ENCODE measurements around the gene SERPINI1. TPM values are rescaled to one million over a fixed set of nuclear protein-coding genes. Genes with fewer than 3 reads are reported as not detected.

Gene SERPINI1
- total and polyA plus RNA-seq, 4 donors: 8.9 to 13.8 (median 12.7) TPM

DNA sequence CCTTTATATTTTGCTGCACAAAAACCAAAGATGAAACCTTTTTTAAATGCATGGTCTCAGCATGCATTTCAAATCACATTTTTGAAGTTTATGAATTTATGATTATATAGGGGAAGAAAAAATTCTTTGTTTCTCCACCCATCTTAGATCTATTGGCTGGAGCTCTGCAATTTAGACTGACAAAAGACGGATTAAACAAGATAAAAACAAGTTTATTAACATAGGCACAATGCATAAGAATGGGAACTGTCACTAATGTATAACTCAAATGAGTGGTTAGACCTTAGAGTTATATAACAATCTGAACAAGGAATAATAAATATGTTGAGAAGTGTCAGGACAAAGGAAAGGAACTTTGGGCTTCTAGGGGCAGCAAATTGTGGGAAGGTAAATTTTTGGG is 132.5 kb downstream of the SERPINI1 start:
- ATAC-seq (ENCODE audit: low FRiP score) (no peak), DNase-seq (no peak)
- 74 to 80% methylated on average over 1 of the region's 1 CpG for WGBS, 2 donors

DNA sequence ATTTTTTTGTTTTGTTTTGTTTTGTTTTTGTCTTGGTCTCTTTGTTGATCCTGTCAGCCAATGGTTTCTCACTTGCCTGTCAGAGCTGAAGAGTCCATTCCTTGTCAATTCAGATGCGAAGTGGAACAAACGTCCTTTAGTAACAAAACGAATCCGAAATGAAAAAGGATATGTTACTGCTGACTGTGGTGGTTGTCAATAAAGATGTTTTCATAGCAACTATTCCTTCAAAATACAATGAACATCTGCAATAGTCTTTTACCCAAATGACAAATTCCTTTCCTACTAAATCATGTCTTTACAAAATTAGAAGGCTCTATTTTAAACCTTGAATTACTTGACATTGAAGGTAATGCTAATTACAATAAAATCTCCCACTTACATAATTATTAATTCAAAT is 134.7 kb downstream of the SERPINI1 start:
- Histone ChIP-seq H3K27me3 (ENCODE audit: control insufficient read depth in 1 of 2, insufficient read depth in 2 of 2, low read length in 1 of 2) (no peaks in the 10 kb centered on the region), H3K9me3 (ENCODE audit: control insufficient read depth, low read length) (no peaks in the 10 kb centered on the region), H3K4me1 (ENCODE audit: control insufficient read depth in 1 of 2, insufficient read depth in 2 of 2, low read length in 2 of 2) (no peaks in the 10 kb centered on the region), H3K27ac (ENCODE audit: low read depth in 1 of 2, low read length in 2 of 2) (no peak overlapping the region), H3K4me3 (ENCODE audit: low read length in 2 of 2) (no peak overlapping the region), H3K36me3 (ENCODE audit: control insufficient read depth in 1 of 2, insufficient read depth in 2 of 2, low read length in 1 of 2) (no peaks in the 10 kb centered on the region)
- 78% methylated on average over 4 of the region's 4 CpGs for WGBS, 2 donors
- ATAC-seq (ENCODE audit: low FRiP score) (no peak), DNase-seq (no peak)
- intact Hi-C loops (cut with DNase I): loop anchor here in 1 of 2 donors (10.0 kb wide), 1 partner anchor 55 kb away; no protein-coding TSS in a partner anchor

More for the DNA sequence above, 132.5 kb downstream of the SERPINI1 start:
- Histone ChIP-seq H3K4me3 (ENCODE audit: low read length in 2 of 2) (no peak overlapping the region), H3K27ac (ENCODE audit: low read depth in 1 of 2, low read length in 2 of 2) (no peak overlapping the region), H3K4me1 (ENCODE audit: control insufficient read depth in 1 of 2, insufficient read depth in 2 of 2, low read length in 2 of 2) (no peaks in the 10 kb centered on the region), H3K27me3 (ENCODE audit: control insufficient read depth in 1 of 2, insufficient read depth in 2 of 2, low read length in 1 of 2) (no peaks in the 10 kb centered on the region), H3K36me3 (ENCODE audit: control insufficient read depth in 1 of 2, insufficient read depth in 2 of 2, low read length in 1 of 2) (no peaks in the 10 kb centered on the region), H3K9me3 (ENCODE audit: control insufficient read depth, low read length) (no peaks in the 10 kb centered on the region)
- intact Hi-C loops (cut with DNase I): no loop called here

DNA sequence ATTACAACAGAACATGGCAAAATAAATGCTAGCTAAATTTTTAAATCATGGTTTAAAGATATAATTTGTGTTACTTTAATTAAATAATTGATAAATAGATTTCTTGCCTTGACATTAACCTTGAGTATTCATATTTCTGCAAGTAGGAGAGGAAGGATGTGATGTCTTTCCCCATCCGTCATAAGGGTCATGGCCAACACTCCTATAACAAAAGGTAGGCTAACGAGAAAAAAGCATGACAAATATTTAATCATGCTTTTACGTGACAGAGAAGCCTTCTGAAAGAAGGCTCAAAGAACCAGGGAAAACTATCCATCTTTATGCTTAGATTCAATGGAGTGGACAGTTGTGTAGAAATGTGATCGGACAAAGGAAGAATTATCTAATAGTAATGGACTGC is 135.2 kb downstream of the SERPINI1 start:
- no peak overlapping the region for H3K4me3 ChIP-seq (ENCODE audit: low read length in 2 of 2)
- no peak for ATAC-seq (ENCODE audit: low FRiP score)

DNA sequence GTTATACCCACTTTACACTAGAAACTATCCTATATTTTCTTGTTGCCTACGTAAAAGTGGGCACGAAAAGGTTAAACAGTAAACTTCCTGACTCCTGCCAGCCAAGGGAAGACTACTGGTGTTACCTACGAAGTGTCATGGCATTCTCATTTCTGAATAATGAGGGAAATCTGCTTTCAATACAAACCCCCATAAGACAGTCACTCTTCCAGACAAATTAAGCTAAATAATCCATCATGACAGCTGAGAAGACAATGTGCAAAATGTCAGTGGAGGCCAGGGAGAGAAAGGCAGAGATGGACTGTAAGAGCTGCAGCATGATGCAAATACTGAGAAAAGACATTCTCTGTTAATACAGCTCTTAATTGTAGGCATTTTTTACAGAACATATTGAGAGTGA is 136.5 kb downstream of the SERPINI1 start:
- no peaks in the 10 kb centered on the region for H3K9me3 ChIP-seq (ENCODE audit: control insufficient read depth, low read length)
- 73 to 96% methylated on average over 3 of the region's 3 CpGs for WGBS, 2 donors
- no peaks in the 10 kb centered on the region for H3K4me1 ChIP-seq (ENCODE audit: control insufficient read depth in 1 of 2, insufficient read depth in 2 of 2, low read length in 2 of 2)
- intact Hi-C loops (cut with DNase I): loop anchor here in 1 of 2 donors (10.0 kb wide), 1 partner anchor 57 kb away; no protein-coding TSS in a partner anchor
- no peak overlapping the region for H3K27ac ChIP-seq (ENCODE audit: low read depth in 1 of 2, low read length in 2 of 2)
- no peak overlapping the region for H3K4me3 ChIP-seq (ENCODE audit: low read length in 2 of 2)
- H3K27me3 ChIP-seq (ENCODE audit: control insufficient read depth in 1 of 2, insufficient read depth in 2 of 2, low read length in 1 of 2): no peaks in the 10 kb centered on the region
- no peak for ATAC-seq (ENCODE audit: low FRiP score)
- no peak for DNase-seq
- no peaks in the 10 kb centered on the region for H3K36me3 ChIP-seq (ENCODE audit: control insufficient read depth in 1 of 2, insufficient read depth in 2 of 2, low read length in 1 of 2)

More for the DNA sequence above, 135.2 kb downstream of the SERPINI1 start:
- no peak for DNase-seq
- intact Hi-C loops (cut with DNase I): loop anchor here in 1 of 2 donors (10.0 kb wide), 1 partner anchor 56 kb away; no protein-coding TSS in a partner anchor
- Histone ChIP-seq H3K27me3 (ENCODE audit: control insufficient read depth in 1 of 2, insufficient read depth in 2 of 2, low read length in 1 of 2) (no peaks in the 10 kb centered on the region), H3K27ac (ENCODE audit: low read depth in 1 of 2, low read length in 2 of 2) (no peak overlapping the region), H3K9me3 (ENCODE audit: control insufficient read depth, low read length) (no peaks in the 10 kb centered on the region), H3K36me3 (ENCODE audit: control insufficient read depth in 1 of 2, insufficient read depth in 2 of 2, low read length in 1 of 2) (no peaks in the 10 kb centered on the region), H3K4me1 (ENCODE audit: control insufficient read depth in 1 of 2, insufficient read depth in 2 of 2, low read length in 2 of 2) (no peaks in the 10 kb centered on the region)
- WGBS, 2 donors: 94 to 95% methylated on average over 4 of the region's 4 CpGs

DNA sequence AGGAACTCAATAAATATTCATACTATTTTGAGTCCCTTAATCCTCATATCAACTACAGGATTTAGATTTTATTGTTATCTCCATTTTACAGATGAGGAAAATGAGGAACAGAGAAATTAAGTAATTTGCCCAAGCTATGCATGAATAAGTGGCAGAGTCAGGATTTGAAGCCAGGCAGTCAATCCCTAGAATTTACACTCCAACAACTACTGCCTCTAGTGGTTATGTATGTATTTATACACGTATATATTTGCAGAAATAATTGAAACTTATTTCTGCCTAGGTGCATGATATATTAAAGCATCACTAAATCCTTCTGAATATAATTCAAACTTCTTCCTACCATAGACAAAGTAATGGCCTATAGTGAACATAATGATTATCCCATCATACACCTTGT is 137.4 kb downstream of the SERPINI1 start:
- intact Hi-C loops (cut with DNase I): loop anchor here in 1 of 2 donors (10.0 kb wide), 1 partner anchor 58 kb away; no protein-coding TSS in a partner anchor
- 30 to 46% methylated on average over 1 of the region's 1 CpG for WGBS, 2 donors
- no peaks in the 10 kb centered on the region for H3K9me3 ChIP-seq (ENCODE audit: control insufficient read depth, low read length)
- H3K4me3 ChIP-seq (ENCODE audit: low read length in 2 of 2): no peak overlapping the region
- H3K27me3 ChIP-seq (ENCODE audit: control insufficient read depth in 1 of 2, insufficient read depth in 2 of 2, low read length in 1 of 2): no peaks in the 10 kb centered on the region
- ATAC-seq (ENCODE audit: low FRiP score): no peak
- no peak overlapping the region for H3K27ac ChIP-seq (ENCODE audit: low read depth in 1 of 2, low read length in 2 of 2)
- no peak for DNase-seq
- no peaks in the 10 kb centered on the region for H3K36me3 ChIP-seq (ENCODE audit: control insufficient read depth in 1 of 2, insufficient read depth in 2 of 2, low read length in 1 of 2)
- no peaks in the 10 kb centered on the region for H3K4me1 ChIP-seq (ENCODE audit: control insufficient read depth in 1 of 2, insufficient read depth in 2 of 2, low read length in 2 of 2)

DNA sequence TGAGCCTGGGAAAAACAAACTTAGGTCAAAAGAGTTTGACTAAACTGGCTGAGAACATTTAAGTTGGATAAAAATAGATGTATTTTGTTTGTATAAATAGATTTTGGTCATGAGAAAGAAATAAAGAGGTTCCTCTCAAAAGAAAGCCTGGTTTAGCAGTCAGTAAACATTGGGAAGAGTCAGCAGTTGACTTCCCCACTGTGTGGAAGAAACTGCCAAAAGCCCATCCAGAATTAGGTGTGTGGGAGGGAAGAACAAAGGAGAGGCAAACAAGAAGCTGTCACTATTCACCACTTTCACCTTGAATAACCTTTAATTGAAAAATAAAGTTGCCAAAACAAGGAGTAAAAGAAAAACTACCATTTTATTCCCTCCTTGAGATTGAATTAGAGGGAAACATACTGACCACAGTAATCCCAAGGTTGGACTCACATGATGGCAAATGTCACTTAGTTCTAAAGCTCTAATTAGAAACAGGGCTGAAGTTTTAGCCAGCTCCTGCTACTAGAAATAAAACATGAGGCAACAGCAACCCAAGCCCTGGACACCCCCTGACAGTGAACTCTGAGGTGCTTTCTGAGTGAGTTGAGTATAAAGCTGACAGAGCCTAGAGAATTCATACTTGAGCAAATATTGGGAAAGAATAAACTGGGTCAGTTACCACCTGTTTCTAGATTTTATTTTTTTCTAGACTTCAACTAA is 139.3 kb downstream of the SERPINI1 start:
- H3K27ac ChIP-seq (ENCODE audit: low read depth in 1 of 2, low read length in 2 of 2): peak overlapping the region in 1 of 2 donors; percentile 39
- H3K9me3 ChIP-seq (ENCODE audit: control insufficient read depth, low read length): no peaks in the 10 kb centered on the region
- H3K4me1 ChIP-seq (ENCODE audit: control insufficient read depth in 1 of 2, insufficient read depth in 2 of 2, low read length in 2 of 2): no peaks in the 10 kb centered on the region
- no peaks in the 10 kb centered on the region for H3K36me3 ChIP-seq (ENCODE audit: control insufficient read depth in 1 of 2, insufficient read depth in 2 of 2, low read length in 1 of 2)
- DNase-seq (no peak), ATAC-seq (ENCODE audit: low FRiP score) (no peak)
- no peak overlapping the region for H3K4me3 ChIP-seq (ENCODE audit: low read length in 2 of 2)
- intact Hi-C loops (cut with DNase I): loop anchor here in 1 of 2 donors (10.0 kb wide), 1 partner anchor 60 kb away; no protein-coding TSS in a partner anchor
- H3K27me3 ChIP-seq (ENCODE audit: control insufficient read depth in 1 of 2, insufficient read depth in 2 of 2, low read length in 1 of 2): no peaks in the 10 kb centered on the region

Other genes starting within 250 kb of the SERPINI1 start
- 1 to 10 TPM; 1.7 to 3.0 TPM for gene WDR49, start 81.8 kb upstream of the SERPINI1 start, total RNA-seq
- gene WDR49, start 81.8 kb upstream of the SERPINI1 start, polyA plus RNA-seq: 1 to 10 TPM in 1 of 2 donors, not detected in 1; 3.8 TPM
- gene PDCD10, start 829 bp upstream of the SERPINI1 start, total RNA-seq: 10 to 100 TPM; 45.2 to 54.5 TPM
- gene PDCD10, start 829 bp upstream of the SERPINI1 start, polyA plus RNA-seq: 10 to 100 TPM; 45.4 to 85.0 TPM

Data from aorta (tissue), 5 donors.